Esophagus muscularis mucosa (tissue), 4 donors: ENCODE results near the gene NOX3. TPM values are rescaled to one million over a fixed set of nuclear protein-coding genes. Genes with fewer than 3 reads are reported as not detected.

ENCODE experiments used
- DNase-seq: peaks from one replicate; pipeline ENCODE4 v3.0.0-alpha.2; 2017; ENCODE audit errors: extremely low spot score
- H3K27ac ChIP-seq, 4 donors: fragments of 200-600 bp; sonication (generic); replicated peaks in 1 of 4; 1 replicate in 3 of 4; 2 replicates in 1 of 4; pipeline ENCODE4 v1.5.1; 2016 to 2019; ENCODE audit warnings: mild to moderate bottlenecking in 1 of 4
- H3K27me3 ChIP-seq, 4 donors: fragments of 200-600 bp; sonication (generic); one replicate each; pipeline versions ENCODE4 v1.5.1 to v1.6.0; 2016 to 2019
- H3K36me3 ChIP-seq, 4 donors: fragments of 200-600 bp; sonication (generic); one replicate each; pipeline ENCODE4 v1.5.1; 2016 to 2019
- H3K4me1 ChIP-seq, 4 donors: fragments of 200-600 bp; sonication (generic); one replicate each; pipeline ENCODE4 v1.5.1; 2016 to 2019
- H3K4me3 ChIP-seq, 4 donors: fragments of 200-600 bp; sonication (generic); 1 replicate in 2 of 4; 2 replicates in 2 of 4; pipeline ENCODE4 v1.5.1; 2016 to 2019; ENCODE audit warnings: mild to moderate bottlenecking in 4 of 4, moderate library complexity in 1 of 4
- H3K9me3 ChIP-seq, 4 donors: fragments of 200-600 bp; sonication (generic); 1 replicate in 3 of 4; 2 replicates in 1 of 4; pipeline ENCODE4 v1.5.1; 2016 to 2019
- EP300 ChIP-seq: sonication (generic); formaldehyde crosslinking; IDR thresholded peaks from one replicate; pipeline ENCODE4 v1.6.1; 2017; ENCODE audit warnings: antibody characterized with exemption
- POLR2A ChIP-seq: fragments of 450-650 bp; IDR thresholded peaks from one replicate; pipeline ENCODE4 v1.6.1; 2017; ENCODE audit warnings: antibody characterized with exemption, moderate library complexity, mild to moderate bottlenecking, low read depth
- POLR2AphosphoS5 ChIP-seq, 2 donors: sonication (generic); formaldehyde crosslinking; IDR thresholded peaks; one replicate each; pipeline ENCODE4 v1.6.1; 2017; ENCODE audit warnings: antibody characterized with exemption in 2 of 2
- WGBS: methylation state at CpG from one replicate; pipeline ENCODE4 v1.1.5; 2018; 5-methylcytosine and 5-hydroxymethylcytosine counted together
- intact Hi-C: fragments of 100-400 bp; cut with DNase I; formaldehyde crosslinking; loops from one replicate; pipeline ENCODE4 v1.15.1; 2023
- total RNA-seq, 4 donors: library from RNA; depleted of rRNA; stranded (reverse); fragments of >200 nt; gene quantifications; one replicate each; pipeline versions ENCODE4 v1.1.0 to v1.2.1, GENCODE V29; 2016
- TF ChIP-seq, protein P1 (sequence below), 3 experiments: fragments of 200-600 bp in 2 of 3; fragments of 450-650 bp in 1 of 3; sonication (generic) in 2 of 3; IDR thresholded peaks; one replicate each; pipeline ENCODE4 v1.5.1; 2017 to 2019; ENCODE audit warnings: antibody characterized with exemption in 3 of 3, mild to moderate bottlenecking in 2 of 3, moderate library complexity in 1 of 3

The NOX3 gene
- total RNA-seq, 4 donors from 2014 or later, result not detected

GRCh38 chr6:155444952-155445903, 10.4 kb downstream of the NOX3 start:
- no peak overlapping the region for H3K27ac ChIP-seq
- H3K36me3 ChIP-seq, result no peaks in the 10 kb centered on the region
- no peaks in the 10 kb centered on the region for H3K9me3 ChIP-seq
- H3K27me3 ChIP-seq, result no peaks in the 10 kb centered on the region
- intact Hi-C loops, result no loop called here
- H3K4me1 ChIP-seq, result peaks cover 7 to 12% (median 11%) of the 10 kb centered on the region in 4 donors
- 92% methylated on average over 9 of the region's 9 CpGs for WGBS
- no peak overlapping the region for H3K4me3 ChIP-seq
- TF ChIP-seq POLR2AphosphoS5 (IDR thresholded peaks at IDR 0.05) (no peak), POLR2A (no peak), EP300 (no peak)
- TF ChIP-seq, protein P1, sequence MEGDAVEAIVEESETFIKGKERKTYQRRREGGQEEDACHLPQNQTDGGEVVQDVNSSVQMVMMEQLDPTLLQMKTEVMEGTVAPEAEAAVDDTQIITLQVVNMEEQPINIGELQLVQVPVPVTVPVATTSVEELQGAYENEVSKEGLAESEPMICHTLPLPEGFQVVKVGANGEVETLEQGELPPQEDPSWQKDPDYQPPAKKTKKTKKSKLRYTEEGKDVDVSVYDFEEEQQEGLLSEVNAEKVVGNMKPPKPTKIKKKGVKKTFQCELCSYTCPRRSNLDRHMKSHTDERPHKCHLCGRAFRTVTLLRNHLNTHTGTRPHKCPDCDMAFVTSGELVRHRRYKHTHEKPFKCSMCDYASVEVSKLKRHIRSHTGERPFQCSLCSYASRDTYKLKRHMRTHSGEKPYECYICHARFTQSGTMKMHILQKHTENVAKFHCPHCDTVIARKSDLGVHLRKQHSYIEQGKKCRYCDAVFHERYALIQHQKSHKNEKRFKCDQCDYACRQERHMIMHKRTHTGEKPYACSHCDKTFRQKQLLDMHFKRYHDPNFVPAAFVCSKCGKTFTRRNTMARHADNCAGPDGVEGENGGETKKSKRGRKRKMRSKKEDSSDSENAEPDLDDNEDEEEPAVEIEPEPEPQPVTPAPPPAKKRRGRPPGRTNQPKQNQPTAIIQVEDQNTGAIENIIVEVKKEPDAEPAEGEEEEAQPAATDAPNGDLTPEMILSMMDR (IDR thresholded peaks at IDR 0.05), result no peak
- DNase-seq, result no peak

GRCh38 chr6:155444120-155444917, 11.3 kb downstream of the NOX3 start:
- 89% methylated on average over 9 of the region's 9 CpGs for WGBS
- H3K36me3 ChIP-seq, result no peaks in the 10 kb centered on the region
- no peak for DNase-seq
- TF ChIP-seq, protein P1 (IDR thresholded peaks at IDR 0.05), result no peak
- TF ChIP-seq POLR2AphosphoS5 (IDR thresholded peaks at IDR 0.05) (no peak), POLR2A (no peak), EP300 (no peak)
- no peak overlapping the region for H3K4me3 ChIP-seq
- H3K27me3 ChIP-seq, result no peaks in the 10 kb centered on the region
- no peaks in the 10 kb centered on the region for H3K9me3 ChIP-seq
- H3K4me1 ChIP-seq, result peaks cover 6 to 8% (median 7%) of the 10 kb centered on the region in 4 donors
- H3K27ac ChIP-seq, result no peak overlapping the region
- intact Hi-C loops, result no loop called here

- Histone ChIP-seq H3K27me3 (no peaks in the 10 kb centered on the region), H3K36me3 (no peaks in the 10 kb centered on the region), H3K4me3 (no peak overlapping the region), H3K9me3 (no peaks in the 10 kb centered on the region), H3K27ac (no peak overlapping the region), H3K4me1 (no peaks in the 10 kb centered on the region)
- WGBS, result 88% methylated on average over 9 of the region's 9 CpGs
- intact Hi-C loops, result no loop called here
- TF ChIP-seq POLR2A (no peak), EP300 (no peak), POLR2AphosphoS5 (IDR thresholded peaks at IDR 0.05) (no peak)
- TF ChIP-seq, protein P1 (IDR thresholded peaks at IDR 0.05), result no peak
- DNase-seq, result no peak
Measured at GRCh38 chr6:155443168-155443567, 12.5 kb downstream of the NOX3 start.

GRCh38 chr6:155442562-155442961, 13.1 kb downstream of the NOX3 start:
- Histone ChIP-seq H3K4me3 (no peak overlapping the region), H3K36me3 (no peaks in the 10 kb centered on the region), H3K27me3 (no peaks in the 10 kb centered on the region), H3K27ac (no peak overlapping the region), H3K4me1 (peaks cover 0 to 3% (median 1%) of the 10 kb centered on the region in 4 donors), H3K9me3 (no peaks in the 10 kb centered on the region)
- TF ChIP-seq POLR2AphosphoS5 (IDR thresholded peaks at IDR 0.05) (no peak), POLR2A (no peak), EP300 (no peak)
- TF ChIP-seq, protein P1 (IDR thresholded peaks at IDR 0.05), result no peak
- intact Hi-C loops, result no loop called here
- no peak for DNase-seq
- WGBS, result 93% methylated on average over 5 of the region's 5 CpGs
